Stimulated activated CD4-positive, alpha-beta T cell treated with anti-CD3 and anti-CD28 coated beads, Interleukin-1b, Interleukin-23, amount 100 ng/mL, for 48 hours (primary cell): ENCODE results near the gene SSPN.
"Not testable (repeated sequence)": the region's sequence is repeated elsewhere in the genome, so short reads cannot be mapped to it uniquely, and the experiment has no call there.

Experiments
- DNase-seq: peaks from one replicate; pipeline ENCODE4 v3.0.0-alpha.2; 2020

The SSPN gene

GRCh38 chr12:26233631-26234030 is 38.3 kb downstream of the SSPN start:
- DNase-seq: no peak

- not testable (repeated sequence) for DNase-seq
Measured at GRCh38 chr12:26235465-26235864, 40.1 kb downstream of the SSPN start.

DNA sequence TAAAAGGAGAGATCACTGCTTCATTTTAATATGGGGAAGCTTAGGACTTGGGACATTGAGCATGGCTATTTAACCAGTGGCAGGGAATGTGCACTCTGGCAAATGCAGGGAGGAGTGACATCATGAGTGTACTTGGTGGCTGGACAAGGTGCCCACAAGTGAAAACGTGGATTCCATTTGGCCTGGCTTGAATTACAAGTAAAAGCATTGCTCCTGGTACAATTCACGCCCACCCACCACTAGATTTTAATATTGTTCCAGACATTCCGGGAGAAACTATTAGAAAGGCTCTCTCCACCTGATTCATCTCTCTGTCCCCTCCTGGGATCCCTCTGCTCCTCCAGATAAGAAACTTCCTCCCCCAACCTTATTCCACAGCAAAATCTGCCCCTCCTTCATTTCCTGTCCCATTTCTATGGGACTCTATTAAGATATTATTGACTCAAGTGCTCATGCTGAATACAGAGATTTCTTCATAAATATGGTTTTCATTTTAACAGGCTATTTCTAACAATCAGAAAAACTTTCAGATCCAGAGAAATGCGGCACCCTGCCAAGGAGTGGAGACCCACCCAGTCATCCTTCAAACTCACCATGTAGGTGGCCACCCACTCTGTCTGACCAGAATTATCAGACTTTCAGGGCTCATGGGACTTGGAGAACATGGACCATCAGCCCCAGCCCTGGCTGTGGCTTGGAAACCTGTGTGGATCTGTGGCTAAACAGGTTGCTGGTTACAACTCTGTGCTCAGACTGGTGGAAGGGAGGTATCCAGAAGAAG is 43.2 kb downstream of the SSPN start:
- no peak for DNase-seq

DNA sequence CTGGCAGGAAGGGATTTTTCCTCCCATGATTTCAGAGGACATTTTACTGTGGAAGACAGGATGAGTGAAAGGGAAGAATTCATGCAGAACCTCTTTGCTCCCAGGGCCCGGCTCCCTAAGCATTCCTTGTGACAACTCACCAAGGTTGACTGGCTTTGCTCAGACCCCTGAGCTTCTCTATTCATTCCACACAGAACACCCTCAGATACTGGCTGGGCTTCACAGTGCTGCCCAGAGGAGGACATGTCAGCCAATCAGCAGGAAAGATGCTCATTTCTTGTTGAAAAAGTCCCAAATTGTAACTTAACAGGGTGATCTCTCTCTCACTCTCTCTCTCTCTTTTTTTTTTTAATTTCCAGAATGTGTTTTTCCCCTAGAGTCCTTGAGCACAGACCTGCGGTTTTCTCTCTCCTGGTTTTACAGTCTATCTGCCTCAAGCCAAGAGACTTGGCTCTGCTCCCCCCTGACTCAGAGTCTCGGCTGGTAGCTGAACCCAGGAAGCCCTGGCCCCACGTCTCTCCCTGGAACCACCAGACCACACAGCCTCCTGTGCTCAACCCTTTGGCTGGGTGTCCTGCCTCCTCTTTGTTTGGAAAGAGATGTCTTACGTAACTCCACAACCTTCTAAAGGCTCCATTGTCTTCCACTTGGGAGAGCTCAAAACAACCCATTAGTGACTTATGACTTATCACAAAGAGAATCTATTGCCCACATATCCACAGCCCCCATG is 43.9 kb downstream of the SSPN start:
- no peak for DNase-seq

DNA sequence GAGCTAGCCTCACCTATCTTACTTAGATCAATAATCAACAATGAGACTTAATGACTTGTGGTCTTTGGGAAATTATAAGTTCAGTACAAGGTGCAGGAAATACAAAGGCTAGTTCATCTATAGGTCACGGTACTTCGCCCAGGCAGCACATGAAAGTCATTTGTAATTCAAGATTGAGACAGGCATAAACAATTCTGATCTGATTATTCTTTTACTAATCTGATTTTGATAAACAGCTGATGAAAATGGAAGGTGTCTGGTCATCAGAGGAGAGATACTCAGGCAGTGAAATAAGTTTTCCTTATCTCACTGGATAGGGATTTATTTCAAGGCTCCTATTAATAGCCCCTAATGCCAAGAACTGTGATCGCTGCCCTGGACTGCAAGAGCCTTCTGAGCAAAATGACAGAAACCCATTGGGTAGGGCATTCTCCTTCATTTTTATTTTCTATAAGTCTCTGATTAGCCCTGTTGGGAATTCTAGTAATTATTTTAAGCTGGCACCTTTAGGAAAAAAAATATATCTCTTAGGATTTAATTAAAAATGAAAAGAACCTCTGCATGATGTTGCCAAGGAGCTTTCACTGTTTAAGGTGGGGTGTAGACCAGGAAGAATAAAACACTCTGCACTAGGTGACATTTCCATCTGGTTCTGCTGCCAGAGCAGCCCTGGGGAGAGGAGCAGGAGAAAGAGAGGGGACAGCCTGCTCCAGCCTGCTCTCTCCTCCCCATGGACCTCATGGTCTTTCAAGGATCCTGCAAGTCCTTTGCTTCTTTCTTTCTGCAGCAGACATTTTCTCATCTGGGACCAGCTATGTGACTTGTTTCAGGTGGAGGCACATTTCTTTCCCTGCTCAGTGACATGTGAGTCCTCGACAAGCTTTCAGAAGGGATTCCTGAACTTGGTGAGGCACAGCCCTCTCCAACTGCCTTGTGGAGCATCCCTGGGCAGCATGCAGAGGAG is 44.8 kb downstream of the SSPN start:
- no peak for DNase-seq

DNA sequence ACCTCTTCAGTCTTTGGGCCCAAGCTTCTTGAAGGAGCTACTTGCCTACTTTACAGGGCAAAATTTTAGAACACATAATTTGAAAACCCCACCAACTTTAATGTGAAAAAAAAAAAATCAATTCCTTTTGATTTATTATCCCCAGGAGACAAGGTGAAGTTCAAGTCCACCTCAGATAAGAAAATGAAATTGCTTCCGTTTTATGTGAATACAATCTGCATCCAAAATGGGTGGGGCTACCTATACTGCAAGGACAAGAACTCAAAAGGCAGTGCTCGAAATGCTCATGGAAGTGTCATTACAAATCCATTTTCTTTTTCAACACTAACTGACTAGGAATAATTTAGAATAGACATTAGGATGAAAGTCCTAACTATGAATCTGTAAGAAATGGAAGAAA is 45.7 kb downstream of the SSPN start:
- no peak for DNase-seq

DNA sequence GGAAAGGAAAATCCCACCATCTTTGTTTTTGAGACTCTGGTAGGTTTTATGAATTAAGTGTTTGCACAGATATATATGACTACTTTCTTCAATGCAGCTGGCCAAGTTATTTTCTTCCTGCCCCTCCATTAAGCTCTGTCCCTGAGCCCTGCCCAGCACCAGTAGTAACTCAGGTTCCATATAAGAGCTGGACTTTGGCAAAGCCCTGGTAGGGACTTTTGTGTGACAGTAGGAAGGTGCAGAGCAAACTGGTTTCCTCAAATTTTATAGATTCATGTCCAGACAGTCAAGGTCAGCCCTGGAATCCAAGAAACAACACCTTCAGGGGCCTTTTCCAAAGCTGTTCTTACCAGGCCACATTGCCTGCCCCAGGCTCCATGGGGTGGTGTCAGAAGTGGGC is 47.3 kb downstream of the SSPN start:
- no peak for DNase-seq

- no peak for DNase-seq
Measured at GRCh38 chr12:26244503-26244902, 49.1 kb downstream of the SSPN start.

- DNase-seq: no peak
Measured at GRCh38 chr12:26245175-26245942, 50.0 kb downstream of the SSPN start.

GRCh38 chr12:26246483-26247164 is 51.3 kb downstream of the SSPN start:
- no peak for DNase-seq

GRCh38 chr12:26247873-26248272 is 52.5 kb downstream of the SSPN start:
- no peak for DNase-seq

DNA sequence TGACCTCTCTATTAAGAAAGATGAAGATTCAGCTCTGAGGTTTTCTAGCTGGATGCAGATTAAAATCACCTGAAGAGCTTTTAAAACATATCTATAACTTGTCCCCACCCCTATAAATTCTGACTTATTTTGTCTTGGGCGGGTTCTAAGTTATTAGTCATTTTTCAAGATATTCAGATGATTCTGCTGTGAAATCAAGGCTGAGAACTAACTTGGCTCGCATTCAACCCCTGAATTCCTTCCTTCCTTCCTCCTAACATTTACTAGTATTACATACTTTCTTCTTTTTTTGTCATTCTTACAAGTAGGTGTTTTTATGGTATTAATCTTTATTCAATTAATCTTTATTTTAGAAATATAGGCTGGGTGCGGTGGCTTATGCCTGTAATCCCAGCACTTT is 55.4 kb downstream of the SSPN start:
- no peak for DNase-seq

DNA sequence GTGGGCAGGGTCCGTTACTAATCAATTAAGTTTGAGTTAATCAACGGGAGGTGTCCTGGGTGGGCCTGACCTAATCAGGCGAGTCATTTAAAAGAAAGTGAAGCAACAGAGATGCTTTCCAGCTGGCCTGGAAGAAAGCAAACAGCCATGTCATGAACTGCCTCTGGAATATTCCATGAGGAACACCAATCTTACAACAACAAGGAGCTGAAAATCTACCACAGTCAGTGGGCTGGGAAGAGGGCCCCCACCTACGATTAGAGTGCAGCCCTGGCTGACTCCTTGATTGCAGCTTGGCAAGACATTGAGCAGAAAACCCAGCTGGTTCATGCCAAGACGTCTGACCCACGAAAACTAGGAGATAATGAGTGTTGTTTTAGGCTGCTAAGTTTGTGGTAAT is 56.2 kb downstream of the SSPN start:
- DNase-seq: no peak

GRCh38 chr12:26252946-26253345 is 57.6 kb downstream of the SSPN start:
- no peak for DNase-seq

DNA sequence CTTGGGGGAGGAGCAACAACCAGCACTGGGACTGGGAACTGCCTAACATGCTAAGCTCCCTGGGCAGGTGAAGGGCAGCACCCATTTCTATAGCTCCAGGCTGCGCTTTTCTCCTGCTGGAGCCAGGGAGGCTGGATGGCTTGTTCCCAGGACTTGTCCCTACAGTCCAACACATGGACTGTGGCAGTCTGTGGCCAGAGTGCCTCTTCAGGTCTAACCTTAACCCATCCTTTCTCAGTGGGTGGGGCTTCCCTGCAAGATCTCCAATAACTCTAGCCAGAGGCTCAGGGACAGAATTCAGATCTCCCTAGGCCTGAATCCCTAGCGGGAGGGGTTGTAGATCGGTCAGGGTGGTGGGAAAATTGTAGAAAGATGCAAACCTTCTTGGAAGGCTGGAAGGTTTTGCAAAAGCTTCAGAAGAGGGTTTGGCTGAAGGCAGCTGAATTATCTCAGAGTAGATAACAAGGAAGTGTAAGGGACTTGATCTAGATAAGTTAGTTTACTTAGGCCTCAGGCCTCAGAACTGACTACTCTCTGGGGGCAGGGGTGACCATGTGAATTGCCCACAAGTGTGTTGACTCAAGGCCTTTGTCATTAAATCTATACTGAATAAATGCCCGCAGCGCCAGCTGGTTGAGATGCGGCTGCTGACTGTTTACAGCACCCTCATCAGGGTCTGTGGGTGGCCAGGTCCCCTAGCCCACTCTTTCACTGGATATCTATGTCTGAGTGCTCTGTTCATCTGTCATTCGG is 60.7 kb downstream of the SSPN start:
- DNase-seq: no peak

DNA sequence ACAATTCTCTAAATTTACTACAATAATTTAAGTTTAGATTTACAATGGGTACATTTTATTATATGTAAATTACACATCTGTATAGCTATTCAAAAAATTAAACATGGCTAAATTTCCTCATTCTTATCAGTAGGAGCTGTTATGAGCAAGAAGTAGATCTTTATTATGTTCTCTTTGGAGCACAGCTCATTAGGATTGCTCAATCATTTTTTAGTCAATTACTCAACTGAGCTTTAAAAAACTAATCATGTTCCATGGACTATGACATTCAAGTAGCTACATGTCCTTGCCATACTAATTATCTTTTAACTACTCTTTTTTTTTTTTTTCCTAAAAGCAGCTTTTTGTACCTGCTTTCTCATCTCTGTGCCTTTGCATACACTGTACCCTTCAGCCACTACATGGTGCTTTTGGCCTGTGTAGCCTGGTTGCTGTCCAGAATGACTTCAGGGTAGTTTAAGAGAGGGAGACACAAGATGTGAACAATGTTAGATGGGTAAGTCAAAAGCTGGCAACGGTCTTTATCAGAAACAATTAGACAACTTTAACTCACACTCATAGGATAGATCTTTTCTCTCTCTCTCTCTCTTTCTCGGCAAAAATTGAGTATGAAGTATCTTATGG is 69.0 kb downstream of the SSPN start:
- DNase-seq: no peak

DNA sequence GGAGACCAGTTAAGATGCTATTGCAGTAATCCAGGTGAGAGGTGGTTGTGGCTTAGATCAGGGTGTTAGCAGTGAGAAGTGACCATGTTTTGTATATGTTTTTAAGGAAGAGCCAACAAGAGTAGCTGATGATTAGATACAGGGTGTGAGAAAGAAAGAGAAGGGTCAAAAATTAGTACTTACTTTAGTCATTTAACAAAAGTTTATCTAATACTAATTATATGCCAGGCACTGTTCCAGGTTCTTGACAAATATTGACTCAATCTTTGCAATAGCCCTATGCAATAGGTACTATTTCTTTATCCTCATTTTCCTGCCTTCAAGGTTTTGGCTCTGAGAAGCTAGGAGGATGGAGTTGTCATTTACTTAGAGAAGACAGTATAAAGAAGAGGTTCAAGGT is 70.2 kb downstream of the SSPN start:
- no peak for DNase-seq

DNA sequence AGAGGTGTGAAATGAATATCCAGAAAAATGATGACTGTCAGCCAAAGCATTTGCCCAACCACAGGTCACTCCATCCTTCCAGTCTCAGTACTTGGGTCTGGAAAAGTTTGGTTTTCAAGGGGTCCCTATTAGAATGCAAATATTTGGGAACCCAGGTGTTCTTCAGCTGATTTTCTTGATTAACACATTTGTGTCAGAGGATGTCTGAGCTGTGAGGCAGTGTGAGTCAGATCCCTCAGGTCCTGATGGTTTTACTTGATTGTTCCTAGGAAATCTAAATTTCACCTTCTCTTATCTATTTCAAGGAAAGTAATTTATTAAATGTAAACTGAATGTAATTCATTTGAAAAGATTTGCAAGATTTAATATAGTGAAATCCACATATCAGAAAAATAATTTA is 71.5 kb downstream of the SSPN start:
- no peak for DNase-seq

- DNase-seq: no peak
Measured at GRCh38 chr12:26268841-26269561, 73.6 kb downstream of the SSPN start.
